Hepatocyte (in vitro differentiated cells): Measurements from ENCODE around the gene CEP19. TPM values are rescaled to one million over a fixed set of nuclear protein-coding genes. Genes with fewer than 3 reads are reported as not detected.

Experiments used
- DNase-seq: peaks from one replicate; pipeline ENCODE4 v3.0.0-alpha.2; 2016; ENCODE audit warnings: low spot score
- H2AFZ ChIP-seq: fragments of 200-600 bp; sonication (generic); 2 replicates; pipeline ENCODE4 v1.6.0; 2016; ENCODE audit warnings: antibody characterized with exemption, mild to moderate bottlenecking
- H3K27ac ChIP-seq: fragments of 200-600 bp; sonication (generic); 2 replicates; pipeline ENCODE4 v1.5.1; 2016; ENCODE audit warnings: mild to moderate bottlenecking
- H3K27me3 ChIP-seq: fragments of 200-600 bp; sonication (generic); 2 replicates; pipeline ENCODE4 v1.6.1; 2016
- H3K36me3 ChIP-seq: fragments of 200-600 bp; sonication (generic); replicated peaks from 2 replicates; pipeline ENCODE4 v1.5.1; 2016; ENCODE audit warnings: low read depth; ENCODE audit not compliant: insufficient read depth
- H3K4me1 ChIP-seq: fragments of 200-600 bp; sonication (generic); 2 replicates; pipeline ENCODE4 v1.5.1; 2016; ENCODE audit warnings: mild to moderate bottlenecking, moderate library complexity; ENCODE audit not compliant: insufficient read depth
- H3K4me2 ChIP-seq: fragments of 200-600 bp; sonication (generic); 2 replicates; pipeline ENCODE4 v1.6.0; 2016
- H3K4me3 ChIP-seq: fragments of 200-600 bp; sonication (generic); 2 replicates; pipeline ENCODE4 v1.5.1; 2016; ENCODE audit warnings: mild to moderate bottlenecking
- H3K79me2 ChIP-seq: fragments of 200-600 bp; sonication (generic); 2 replicates; pipeline ENCODE4 v1.6.0; 2017; ENCODE audit warnings: mild to moderate bottlenecking
- H3K9me2 ChIP-seq: fragments of 200-600 bp; sonication (generic); replicated peaks from 2 replicates; pipeline ENCODE4 v1.6.0; 2017; ENCODE audit warnings: mild to moderate bottlenecking; ENCODE audit not compliant: insufficient read depth
- H3K9me3 ChIP-seq: fragments of 200-600 bp; sonication (generic); 2 replicates; pipeline ENCODE4 v1.5.1; 2016; ENCODE audit warnings: low read depth, mild to moderate bottlenecking
- H4K20me1 ChIP-seq: fragments of 200-600 bp; sonication (generic); 2 replicates; pipeline ENCODE4 v1.6.0; 2016; ENCODE audit warnings: mild to moderate bottlenecking; ENCODE audit not compliant: insufficient read depth, poor library complexity, severe bottlenecking
- CTCF ChIP-seq: fragments of 200-600 bp; sonication (generic); IDR thresholded peaks from 2 replicates; pipeline ENCODE4 v1.5.1; 2016; ENCODE audit warnings: antibody characterized with exemption, mild to moderate bottlenecking; ENCODE audit not compliant: poor library complexity
- EZH2 ChIP-seq: fragments of 200-600 bp; sonication (generic); IDR thresholded peaks from 2 replicates; pipeline ENCODE4 v1.6.1; 2016; ENCODE audit warnings: antibody characterized with exemption, mild to moderate bottlenecking, borderline replicate concordance
- EZH2phosphoT487 ChIP-seq: fragments of 200-600 bp; sonication (generic); IDR thresholded peaks from one replicate; pipeline ENCODE4 v1.6.1; 2018; ENCODE audit warnings: antibody characterized with exemption, mild to moderate bottlenecking, low read depth, moderate library complexity; ENCODE audit not compliant: unreplicated experiment, severe bottlenecking
- whole genome bisulfite sequencing: methylation state at CpG from one replicate; pipeline ENCODE4 v1.1.6; 2016; ENCODE audit warnings: low lambda C conversion rate; ENCODE audit errors: missing lambda C conversion rate; 5-methylcytosine and 5-hydroxymethylcytosine counted together
- polyA plus RNA-seq: library from polyadenylated mRNA; unstranded; fragments of >200 nt; fragmentation: Nextera tagmentation; extraction: Ambion mirVana; gene quantifications from 2 replicates; pipeline ENCODE4 v1.2.1, GENCODE V29; 2016
- total RNA-seq: library from RNA; depleted of rRNA; stranded (reverse); fragments of >200 nt; gene quantifications from 2 replicates; pipeline ENCODE4 v1.2.3, GENCODE V29; 2014

CEP19 gene
- total and polyA plus RNA-seq, 2 experiments from 2014 or later: 3.8 to 6.0 TPM

- no peaks in the 10 kb centered on the region for H3K9me2 ChIP-seq
- no peaks in the 10 kb centered on the region for H3K9me3 ChIP-seq
- H3K36me3 ChIP-seq: no peaks in the 10 kb centered on the region
- no peaks in the 10 kb centered on the region for H3K4me1 ChIP-seq
- no peak overlapping the region for H3K4me2 ChIP-seq
- 27% methylated on average over 1 of the region's 1 CpG for WGBS
- no peak for DNase-seq
- no peaks in the 10 kb centered on the region for H3K27me3 ChIP-seq
- H4K20me1 ChIP-seq: no peaks in the 10 kb centered on the region
- no peak overlapping the region for H2AFZ ChIP-seq
- no peak for TF ChIP-seq EZH2phosphoT487
- TF ChIP-seq EZH2: no peak
- TF ChIP-seq CTCF: no peak
- peak overlapping the region; percentile 16 for H3K27ac ChIP-seq
- H3K4me3 ChIP-seq: no peak overlapping the region
- no peaks in the 10 kb centered on the region for H3K79me2 ChIP-seq
Observed at GRCh38 chr3:196677353-196677752, 34.7 kb downstream of the CEP19 start.

GRCh38 chr3:196673632-196674031 is 38.4 kb downstream of the CEP19 start:
- Histone ChIP-seq H4K20me1 (no peaks in the 10 kb centered on the region), H3K27me3 (no peaks in the 10 kb centered on the region), H3K4me2 (no peak overlapping the region), H3K27ac (no peak overlapping the region), H3K9me3 (no peaks in the 10 kb centered on the region), H3K36me3 (no peaks in the 10 kb centered on the region), H3K79me2 (no peaks in the 10 kb centered on the region), H3K4me3 (no peak overlapping the region), H2AFZ (no peak overlapping the region), H3K4me1 (no peaks in the 10 kb centered on the region), H3K9me2 (no peaks in the 10 kb centered on the region)
- WGBS: 85% methylated on average over 3 of the region's 3 CpGs
- TF ChIP-seq CTCF (no peak), EZH2 (no peak), EZH2phosphoT487 (no peak)
- no peak for DNase-seq

- H3K9me3 ChIP-seq: no peaks in the 10 kb centered on the region
- no peak overlapping the region for H3K4me2 ChIP-seq
- no peak overlapping the region for H3K27ac ChIP-seq
- peak overlapping the region; percentile 66 for H2AFZ ChIP-seq
- WGBS: 61% methylated on average over 6 of the region's 6 CpGs
- no peaks in the 10 kb centered on the region for H4K20me1 ChIP-seq
- no peak overlapping the region for H3K4me3 ChIP-seq
- no peaks in the 10 kb centered on the region for H3K79me2 ChIP-seq
- TF ChIP-seq EZH2phosphoT487 (no peak), EZH2 (no peak), CTCF (no peak)
- H3K36me3 ChIP-seq: no peaks in the 10 kb centered on the region
- H3K9me2 ChIP-seq: no peaks in the 10 kb centered on the region
- DNase-seq: no peak
- H3K27me3 ChIP-seq: no peaks in the 10 kb centered on the region
- no peaks in the 10 kb centered on the region for H3K4me1 ChIP-seq
Observed at GRCh38 chr3:196670339-196670738, 41.7 kb downstream of the CEP19 start.
